Choroid plexus epithelial cell (primary cell): Measurements from ENCODE around the gene VAV1.

Experiments
- DNase-seq: peaks from one replicate; pipeline ENCODE4 v3.0.0-alpha.2; 2010; ENCODE audit warnings: low read depth
- H3K4me3 ChIP-seq: 2 replicates; pipeline ENCODE4 v1.5.1; 2011; ENCODE audit warnings: low read depth, mild to moderate bottlenecking, control low read depth, low read length, moderate library complexity
- TF ChIP-seq, protein P1 (sequence below): conservative IDR thresholded peaks from 2 replicates; pipeline ENCODE4 v1.5.1; 2011; ENCODE audit warnings: low read depth, mild to moderate bottlenecking, control low read depth, inconsistent platforms, low read length, moderate library complexity

VAV1 gene

DNA sequence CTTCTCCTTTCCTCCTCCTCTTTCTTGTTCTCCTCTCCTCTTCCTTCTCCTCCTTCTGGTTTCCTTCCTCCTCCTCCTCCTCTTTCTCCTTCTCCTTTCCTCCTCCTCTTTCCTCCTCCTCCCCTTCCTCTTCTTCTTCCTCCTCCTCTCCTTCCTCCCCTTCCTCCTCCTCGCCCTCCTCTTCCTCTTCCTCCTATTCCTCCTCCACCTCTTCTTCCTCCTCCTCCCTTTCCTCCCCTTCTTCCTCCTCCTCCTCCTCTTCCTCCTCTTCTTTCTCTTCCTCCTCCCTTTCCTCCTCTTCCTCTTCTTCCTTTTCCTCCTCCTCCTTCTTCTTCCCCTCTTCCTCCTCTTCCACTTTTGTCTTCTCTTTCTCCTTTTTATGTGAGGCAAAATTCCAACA is 59.9 kb downstream of the VAV1 start:
- DNase-seq: no peak

DNA sequence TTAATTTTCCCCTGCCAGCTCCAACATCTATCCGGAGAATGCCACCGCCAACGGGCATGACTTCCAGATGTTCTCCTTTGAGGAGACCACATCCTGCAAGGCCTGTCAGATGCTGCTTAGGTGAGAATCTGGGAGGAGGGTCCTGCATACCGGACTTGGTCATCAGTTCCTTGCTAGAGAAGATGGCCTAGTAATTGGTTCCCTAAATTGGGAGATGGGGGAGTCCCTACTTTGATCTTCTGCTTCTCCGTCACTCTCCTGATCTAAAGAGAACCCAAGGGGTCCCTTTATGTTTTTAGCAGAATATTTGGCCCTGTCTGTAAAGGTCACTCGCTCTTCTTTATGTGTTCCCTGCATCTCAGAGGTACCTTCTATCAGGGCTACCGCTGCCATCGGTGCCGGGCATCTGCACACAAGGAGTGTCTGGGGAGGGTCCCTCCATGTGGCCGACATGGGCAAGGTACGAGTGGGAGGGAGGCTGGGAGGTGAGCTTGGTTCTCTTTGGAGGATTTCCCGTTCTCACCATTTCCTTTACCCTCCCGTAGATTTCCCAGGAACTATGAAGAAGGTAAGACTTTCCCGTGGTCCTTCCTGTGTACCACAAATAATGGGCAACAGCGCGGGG is 60.8 kb downstream of the VAV1 start:
- TF ChIP-seq, protein P1, sequence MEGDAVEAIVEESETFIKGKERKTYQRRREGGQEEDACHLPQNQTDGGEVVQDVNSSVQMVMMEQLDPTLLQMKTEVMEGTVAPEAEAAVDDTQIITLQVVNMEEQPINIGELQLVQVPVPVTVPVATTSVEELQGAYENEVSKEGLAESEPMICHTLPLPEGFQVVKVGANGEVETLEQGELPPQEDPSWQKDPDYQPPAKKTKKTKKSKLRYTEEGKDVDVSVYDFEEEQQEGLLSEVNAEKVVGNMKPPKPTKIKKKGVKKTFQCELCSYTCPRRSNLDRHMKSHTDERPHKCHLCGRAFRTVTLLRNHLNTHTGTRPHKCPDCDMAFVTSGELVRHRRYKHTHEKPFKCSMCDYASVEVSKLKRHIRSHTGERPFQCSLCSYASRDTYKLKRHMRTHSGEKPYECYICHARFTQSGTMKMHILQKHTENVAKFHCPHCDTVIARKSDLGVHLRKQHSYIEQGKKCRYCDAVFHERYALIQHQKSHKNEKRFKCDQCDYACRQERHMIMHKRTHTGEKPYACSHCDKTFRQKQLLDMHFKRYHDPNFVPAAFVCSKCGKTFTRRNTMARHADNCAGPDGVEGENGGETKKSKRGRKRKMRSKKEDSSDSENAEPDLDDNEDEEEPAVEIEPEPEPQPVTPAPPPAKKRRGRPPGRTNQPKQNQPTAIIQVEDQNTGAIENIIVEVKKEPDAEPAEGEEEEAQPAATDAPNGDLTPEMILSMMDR: no peak
- H3K4me3 ChIP-seq: no peak overlapping the region
- DNase-seq: no peak

More for the DNA sequence above, 59.9 kb downstream of the VAV1 start:
- no peak overlapping the region for H3K4me3 ChIP-seq
- TF ChIP-seq, protein P1: no peak

DNA sequence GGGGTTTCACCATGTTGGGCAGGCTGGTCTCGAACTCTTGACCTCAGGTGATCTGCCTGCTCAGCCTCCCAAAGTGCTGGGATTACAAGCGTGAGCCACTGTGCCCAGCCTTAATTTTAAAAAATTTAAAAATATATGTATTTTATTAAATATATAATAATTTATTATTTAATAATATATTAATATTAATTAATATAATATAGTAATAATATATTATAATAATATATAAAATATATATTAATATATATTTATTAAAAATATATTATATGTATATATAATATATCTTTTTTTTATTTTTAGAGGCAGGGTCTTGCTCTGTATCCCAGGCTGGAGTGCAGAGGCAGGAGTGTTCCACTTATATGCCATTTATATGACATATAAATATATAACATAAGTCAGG is 61.9 kb downstream of the VAV1 start:
- TF ChIP-seq, protein P1: no peak
- no peak overlapping the region for H3K4me3 ChIP-seq
- no peak for DNase-seq

DNA sequence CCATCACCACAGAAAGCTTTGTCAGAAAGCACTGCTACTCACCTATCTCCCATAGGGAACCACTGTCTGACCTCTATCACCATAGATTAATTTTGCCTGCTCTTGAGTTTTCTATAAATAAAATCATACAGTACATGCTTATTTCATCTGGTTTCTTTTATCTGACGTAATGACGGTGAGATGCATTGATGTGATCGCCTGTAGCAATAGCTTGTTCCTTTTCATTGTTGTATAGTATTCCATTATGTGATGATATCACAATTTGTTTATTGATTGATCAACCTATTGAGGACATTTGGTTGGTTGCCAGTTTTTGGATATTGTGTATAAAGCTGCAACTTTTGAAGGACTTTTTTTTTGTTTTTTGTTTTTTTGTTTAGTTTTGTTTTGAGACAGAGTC is 63.0 kb downstream of the VAV1 start:
- H3K4me3 ChIP-seq: no peak overlapping the region
- TF ChIP-seq, protein P1: no peak
- DNase-seq: no peak

DNA sequence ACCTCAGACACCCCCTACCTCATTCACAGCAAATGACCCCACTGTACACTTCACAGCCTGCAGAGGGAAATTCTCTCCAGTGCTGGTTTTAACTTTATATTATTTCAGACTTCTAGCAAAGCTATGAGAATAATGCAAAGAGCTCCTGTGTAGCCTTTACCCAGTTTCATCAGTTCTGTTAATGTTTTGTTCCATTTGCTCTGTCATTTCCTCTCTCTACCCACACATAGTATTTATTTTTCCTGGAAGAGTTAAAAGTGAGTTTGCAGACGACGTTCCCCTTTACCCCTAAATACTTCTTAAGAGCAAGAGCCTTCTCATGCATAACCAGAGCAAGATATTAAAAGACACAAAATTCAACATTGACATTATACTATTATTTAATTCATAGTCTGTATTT is 65.0 kb downstream of the VAV1 start:
- DNase-seq: no peak

DNA sequence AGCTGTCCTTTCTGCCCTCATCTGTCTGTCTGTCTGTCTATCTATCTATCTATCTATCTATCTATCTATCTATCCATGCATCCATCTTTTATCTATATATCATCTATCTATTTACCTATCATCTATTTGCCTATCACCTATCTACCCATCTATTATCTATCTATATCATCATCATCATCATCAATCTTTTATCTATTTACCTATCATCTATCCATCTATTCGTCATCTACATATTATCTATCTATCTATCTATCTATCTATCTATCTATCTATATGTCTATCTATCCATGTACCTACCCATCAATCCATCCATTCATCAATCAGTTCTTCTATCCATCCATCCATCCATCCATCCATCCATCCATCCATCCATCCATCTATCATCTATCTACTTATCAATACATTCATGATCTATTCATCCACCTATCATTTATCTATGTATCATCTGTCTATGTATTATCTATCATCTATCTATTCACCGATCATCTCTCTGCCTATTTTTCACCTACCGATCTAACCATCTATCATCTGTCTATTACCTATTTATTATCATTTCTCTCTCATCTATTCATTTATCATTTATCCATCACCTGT is 65.7 kb downstream of the VAV1 start:
- TF ChIP-seq, protein P1: no peak
- H3K4me3 ChIP-seq: no peak overlapping the region

More for the DNA sequence above, 65.0 kb downstream of the VAV1 start:
- TF ChIP-seq, protein P1: no peak
- no peak overlapping the region for H3K4me3 ChIP-seq

DNA sequence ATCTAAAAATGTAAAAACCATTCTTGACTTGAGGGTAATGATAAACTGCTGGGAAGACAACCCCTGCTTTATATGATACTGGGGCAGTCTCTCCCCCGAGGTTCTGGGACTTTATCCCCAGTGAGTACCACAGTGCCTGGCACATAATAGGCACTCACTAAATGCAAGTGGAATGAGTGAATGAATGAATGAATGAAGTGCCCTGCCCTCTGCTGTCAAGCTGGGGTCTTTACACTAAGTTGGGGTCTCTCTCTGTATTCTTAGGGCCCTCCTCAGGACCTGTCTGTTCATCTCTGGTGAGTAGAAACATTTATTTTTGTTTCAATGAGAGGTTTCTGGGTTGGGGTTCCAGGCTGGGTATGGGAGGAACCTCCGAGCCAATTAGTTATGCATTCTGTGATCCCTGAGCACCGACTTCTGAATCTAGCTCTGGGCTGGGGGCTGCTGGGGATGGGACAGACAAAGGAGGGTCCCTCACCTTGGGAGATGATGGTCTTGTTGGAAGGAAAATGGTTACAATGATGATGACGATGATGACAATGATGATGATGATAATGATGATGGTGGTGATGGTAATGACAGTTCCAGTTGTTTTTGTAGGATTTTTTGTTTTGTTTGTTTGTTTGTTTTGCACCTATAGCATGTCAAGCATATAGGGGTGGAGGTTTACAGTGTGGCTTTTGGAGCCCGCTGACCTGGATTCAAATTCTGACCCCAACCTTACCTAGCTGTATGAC is 70.5 kb downstream of the VAV1 start:
- H3K4me3 ChIP-seq: no peak overlapping the region
- no peak for DNase-seq
- TF ChIP-seq, protein P1: no peak

More for the DNA sequence above, 65.7 kb downstream of the VAV1 start:
- DNase-seq: no peak
